Activated naive CD4-positive, alpha-beta T cell treated with anti-CD3 and anti-CD28 coated beads, Interleukin-2, amount 50 U/mL, for 24 hours (primary cell): Measurements from ENCODE around the gene MAST4.
A peak's percentile ranks its signal among the peaks of the same experiment; 100 is the strongest.

Experiments used
- H3K27ac Mint-ChIP-seq: one replicate; pipeline ENCODE4 v1.8.0; 2021; ENCODE audit warnings: mild to moderate bottlenecking, mixed read lengths
- H3K27me3 Mint-ChIP-seq: one replicate; pipeline ENCODE4 v1.8.0; 2021; ENCODE audit warnings: mixed read lengths
- H3K36me3 Mint-ChIP-seq: one replicate; pipeline ENCODE4 v1.8.0; 2021; ENCODE audit warnings: mixed read lengths
- H3K4me1 Mint-ChIP-seq: one replicate; pipeline ENCODE4 v1.8.0; 2021; ENCODE audit warnings: mixed read lengths
- H3K4me3 Mint-ChIP-seq: one replicate; pipeline ENCODE4 v1.8.0; 2021; ENCODE audit warnings: mild to moderate bottlenecking, mixed read lengths
- H3K9me3 Mint-ChIP-seq: one replicate; pipeline ENCODE4 v1.8.0; 2021; ENCODE audit warnings: mixed read lengths

MAST4 gene

GRCh38 chr5:67200809-67201562 lies 604.8 kb downstream of the MAST4 start:
- Mint-ChIP-seq H3K4me3 (peak overlapping the region; percentile 51), H3K4me1 (peaks cover 82% of the 10 kb centered on the region), H3K36me3 (peaks cover 7% of the 10 kb centered on the region), H3K27me3 (no peaks in the 10 kb centered on the region), H3K9me3 (no peaks in the 10 kb centered on the region), H3K27ac (peak overlapping the region; percentile 46)

- Mint-ChIP-seq H3K4me3 (no peak overlapping the region), H3K27me3 (no peaks in the 10 kb centered on the region), H3K9me3 (no peaks in the 10 kb centered on the region), H3K27ac (peak overlapping the region; percentile 59), H3K4me1 (peaks cover 86% of the 10 kb centered on the region), H3K36me3 (peaks cover 7% of the 10 kb centered on the region)
These were observed 605.8 kb downstream of the MAST4 start for GRCh38 chr5:67201897-67202549.

GRCh38 chr5:67202828-67203227 lies 606.6 kb downstream of the MAST4 start:
- Mint-ChIP-seq H3K4me3 (no peak overlapping the region), H3K27ac (no peak overlapping the region), H3K9me3 (no peaks in the 10 kb centered on the region), H3K36me3 (peaks cover 7% of the 10 kb centered on the region), H3K4me1 (peaks cover 91% of the 10 kb centered on the region), H3K27me3 (no peaks in the 10 kb centered on the region)

- Mint-ChIP-seq H3K27me3 (no peaks in the 10 kb centered on the region), H3K4me1 (peaks cover 92% of the 10 kb centered on the region), H3K4me3 (no peak overlapping the region), H3K36me3 (peaks cover 7% of the 10 kb centered on the region), H3K27ac (no peak overlapping the region), H3K9me3 (no peaks in the 10 kb centered on the region)
These were observed 607.5 kb downstream of the MAST4 start for GRCh38 chr5:67203701-67204074.

GRCh38 chr5:67204821-67205220 lies 608.6 kb downstream of the MAST4 start:
- Mint-ChIP-seq H3K4me3 (peak overlapping the region; percentile 23), H3K4me1 (peaks cover 92% of the 10 kb centered on the region), H3K9me3 (no peaks in the 10 kb centered on the region), H3K27me3 (no peaks in the 10 kb centered on the region), H3K36me3 (peaks cover 5% of the 10 kb centered on the region), H3K27ac (peak overlapping the region; percentile 41)

- Mint-ChIP-seq H3K4me3 (peak overlapping the region; percentile 4), H3K4me1 (peaks cover 86% of the 10 kb centered on the region), H3K9me3 (no peaks in the 10 kb centered on the region), H3K27ac (peak overlapping the region; percentile 69), H3K36me3 (peaks cover 3% of the 10 kb centered on the region), H3K27me3 (no peaks in the 10 kb centered on the region)
These were observed 609.8 kb downstream of the MAST4 start for GRCh38 chr5:67205981-67206380.

- Mint-ChIP-seq H3K36me3 (no peaks in the 10 kb centered on the region), H3K27me3 (no peaks in the 10 kb centered on the region), H3K27ac (peak overlapping the region; percentile 69), H3K4me1 (peaks cover 81% of the 10 kb centered on the region), H3K4me3 (peak overlapping the region; percentile 41), H3K9me3 (no peaks in the 10 kb centered on the region)
These were observed 610.3 kb downstream of the MAST4 start for GRCh38 chr5:67206461-67206860.

GRCh38 chr5:67206929-67207328 lies 610.7 kb downstream of the MAST4 start:
- Mint-ChIP-seq H3K27ac (peak overlapping the region; percentile 69), H3K9me3 (no peaks in the 10 kb centered on the region), H3K4me3 (peak overlapping the region; percentile 41), H3K4me1 (peaks cover 77% of the 10 kb centered on the region), H3K27me3 (no peaks in the 10 kb centered on the region), H3K36me3 (no peaks in the 10 kb centered on the region)

GRCh38 chr5:67208403-67208802 lies 612.2 kb downstream of the MAST4 start:
- peaks cover 69% of the 10 kb centered on the region for H3K4me1 Mint-ChIP-seq
- no peak overlapping the region for H3K4me3 Mint-ChIP-seq
- no peaks in the 10 kb centered on the region for H3K9me3 Mint-ChIP-seq
- no peaks in the 10 kb centered on the region for H3K27me3 Mint-ChIP-seq
- no peaks in the 10 kb centered on the region for H3K36me3 Mint-ChIP-seq
- H3K27ac Mint-ChIP-seq = peak overlapping the region; percentile 12

GRCh38 chr5:67209141-67209771 lies 613.1 kb downstream of the MAST4 start:
- peak overlapping the region; percentile 1 for H3K27ac Mint-ChIP-seq
- H3K27me3 Mint-ChIP-seq = no peaks in the 10 kb centered on the region
- no peak overlapping the region for H3K4me3 Mint-ChIP-seq
- no peaks in the 10 kb centered on the region for H3K36me3 Mint-ChIP-seq
- H3K4me1 Mint-ChIP-seq = peaks cover 66% of the 10 kb centered on the region
- H3K9me3 Mint-ChIP-seq = no peaks in the 10 kb centered on the region

GRCh38 chr5:67211926-67212325 lies 615.7 kb downstream of the MAST4 start:
- no peak overlapping the region for H3K27ac Mint-ChIP-seq
- H3K4me1 Mint-ChIP-seq = peaks cover 66% of the 10 kb centered on the region

GRCh38 chr5:67214036-67214435 lies 617.8 kb downstream of the MAST4 start:
- peak overlapping the region; percentile 53 for H3K27ac Mint-ChIP-seq
- H3K4me1 Mint-ChIP-seq = peaks cover 65% of the 10 kb centered on the region
- peak overlapping the region; percentile 1 for H3K4me3 Mint-ChIP-seq

More at GRCh38 chr5:67211926-67212325, 615.7 kb downstream of the MAST4 start:
- H3K36me3 Mint-ChIP-seq = no peaks in the 10 kb centered on the region
- no peaks in the 10 kb centered on the region for H3K9me3 Mint-ChIP-seq
- H3K27me3 Mint-ChIP-seq = no peaks in the 10 kb centered on the region
- no peak overlapping the region for H3K4me3 Mint-ChIP-seq

GRCh38 chr5:67214707-67215447 lies 618.7 kb downstream of the MAST4 start:
- Mint-ChIP-seq H3K4me1 (peaks cover 62% of the 10 kb centered on the region), H3K27ac (peak overlapping the region; percentile 66), H3K36me3 (no peaks in the 10 kb centered on the region), H3K4me3 (peak overlapping the region; percentile 4), H3K9me3 (no peaks in the 10 kb centered on the region), H3K27me3 (no peaks in the 10 kb centered on the region)

More at GRCh38 chr5:67214036-67214435, 617.8 kb downstream of the MAST4 start:
- H3K36me3 Mint-ChIP-seq = no peaks in the 10 kb centered on the region
- H3K9me3 Mint-ChIP-seq = no peaks in the 10 kb centered on the region
- no peaks in the 10 kb centered on the region for H3K27me3 Mint-ChIP-seq

GRCh38 chr5:67215519-67216471 lies 619.6 kb downstream of the MAST4 start:
- H3K4me3 Mint-ChIP-seq = peak overlapping the region; percentile 82
- H3K36me3 Mint-ChIP-seq = no peaks in the 10 kb centered on the region
- H3K27ac Mint-ChIP-seq = peak overlapping the region; percentile 97
- no peaks in the 10 kb centered on the region for H3K27me3 Mint-ChIP-seq
- H3K4me1 Mint-ChIP-seq = peaks cover 67% of the 10 kb centered on the region
- no peaks in the 10 kb centered on the region for H3K9me3 Mint-ChIP-seq
